Ramos (cell line): ENCODE data around the gene TEAD2.

Source experiments
- in situ Hi-C: fragments of 300-500 bp; cut with MboI; formaldehyde crosslinking; loops from one replicate; pipeline ENCODE4 v1.14.3; 2022; ENCODE audit warnings: low sequenced_read_pairs; ENCODE audit not compliant: unreplicated experiment

The TEAD2 gene

DNA sequence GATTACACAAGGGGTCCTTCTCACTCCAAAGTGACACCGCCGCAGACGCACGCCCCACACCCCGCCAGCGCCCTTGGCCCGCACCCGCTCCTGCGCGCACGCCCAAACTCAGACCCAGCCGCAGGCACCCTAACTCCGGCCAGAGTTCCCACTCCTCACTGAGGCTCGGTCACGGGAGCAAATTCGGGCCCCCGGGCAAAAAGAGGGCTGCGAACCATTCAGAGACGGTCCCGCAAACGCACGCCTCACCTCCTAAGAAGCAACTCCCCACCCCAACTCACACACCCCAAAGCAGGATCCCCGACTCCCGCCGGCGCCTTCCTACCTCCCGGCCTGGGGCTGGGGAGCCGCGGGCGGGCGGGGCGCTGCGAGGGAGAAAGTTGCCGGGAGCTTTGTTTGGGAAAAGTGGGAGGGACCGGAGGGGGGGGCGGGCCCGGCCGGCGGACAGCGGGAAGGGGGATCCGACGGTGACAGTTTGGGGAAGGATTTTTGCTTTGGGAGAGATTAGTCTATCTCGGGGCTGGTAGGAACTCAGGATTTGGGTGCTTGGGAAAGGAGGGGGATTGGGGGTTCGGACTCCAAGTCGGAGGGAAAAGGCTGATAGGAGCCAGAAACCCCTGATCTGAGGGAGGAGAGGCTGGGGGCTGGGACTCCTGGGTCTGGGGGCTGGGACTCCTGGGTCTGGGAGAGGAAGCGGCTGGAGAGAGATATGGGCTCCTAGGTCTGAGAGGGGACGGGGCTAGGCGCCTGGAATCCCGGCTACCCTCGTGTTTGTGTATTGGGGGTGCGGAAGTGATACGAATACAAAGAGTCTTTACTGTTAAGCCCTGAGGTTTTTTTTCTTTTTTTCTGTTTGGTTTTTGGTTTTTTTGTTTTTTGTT is at the start of gene TEAD2:
Gene TEAD2, minus strand, starts transcription at position 369 of the 881 bp plus-strand sequence. CDS start 2,341 bp downstream, outside the sequence.
- in situ Hi-C loops, result no loop called here

GRCh38 chr19:49411681-49412326 is 49.6 kb upstream of the TEAD2 start:
- in situ Hi-C loops, result no loop called here

DNA sequence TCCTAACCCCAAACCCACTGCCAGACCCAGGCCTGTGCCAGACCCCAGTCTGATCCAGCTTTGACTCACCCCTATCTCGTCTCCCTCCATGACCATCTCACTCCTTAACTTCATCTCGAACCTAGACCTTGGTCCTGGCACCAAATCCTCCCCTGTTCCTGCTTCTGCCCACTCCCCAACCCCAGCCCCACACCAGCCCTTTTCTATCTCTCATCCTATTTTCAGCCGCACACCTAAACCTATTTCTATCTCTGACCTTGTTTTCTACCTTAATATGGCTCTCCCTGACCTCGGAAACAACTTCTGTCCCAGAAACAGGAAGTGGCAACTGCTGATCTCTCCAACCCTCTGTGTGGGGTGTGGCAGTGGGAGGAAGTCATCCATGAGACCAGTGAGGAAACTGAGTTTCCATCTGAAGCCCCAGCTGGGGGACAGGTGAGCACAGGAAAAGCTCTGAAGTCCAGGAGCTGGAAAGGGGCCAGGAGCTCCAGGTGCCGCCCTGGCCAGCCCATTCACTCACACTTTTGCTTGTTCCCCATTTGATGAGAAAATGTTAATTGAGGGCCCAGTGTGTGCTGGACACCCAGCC is 47.3 kb upstream of the TEAD2 start:
- in situ Hi-C loops, result no loop called here

DNA sequence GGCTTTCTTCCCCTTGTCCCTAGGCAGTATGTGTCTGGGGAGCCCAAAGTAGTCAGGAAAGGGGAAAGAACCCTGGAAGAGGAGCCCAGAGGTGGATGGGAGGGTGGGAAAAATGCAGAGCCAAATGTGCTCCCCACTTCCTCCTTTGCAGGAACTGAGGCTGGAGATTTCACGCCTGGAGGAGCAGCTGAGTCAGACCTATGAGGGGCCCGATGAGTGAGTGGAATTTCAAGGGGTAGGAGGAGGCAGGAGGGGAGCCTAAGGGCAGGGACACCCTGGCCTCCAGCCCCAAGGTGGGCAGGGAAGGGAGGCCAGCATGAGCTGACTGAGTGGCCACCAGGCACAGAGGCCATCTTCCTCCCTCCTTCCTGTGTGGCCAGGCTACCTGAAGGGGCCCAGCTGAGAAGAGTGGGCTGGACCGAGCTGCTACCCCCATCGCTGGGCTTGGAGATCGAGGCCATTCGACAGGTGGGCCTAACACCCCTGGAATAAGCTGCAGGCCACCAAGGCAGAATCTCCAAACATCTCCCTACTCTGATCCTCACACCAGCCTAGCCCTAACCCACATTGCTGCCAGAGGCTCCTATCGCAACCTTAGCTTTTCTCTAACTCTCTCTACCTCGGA is 46.7 kb upstream of the TEAD2 start:
- in situ Hi-C loops, result no loop called here

GRCh38 chr19:49407482-49408015 is 45.3 kb upstream of the TEAD2 start:
- in situ Hi-C loops, result no loop called here

DNA sequence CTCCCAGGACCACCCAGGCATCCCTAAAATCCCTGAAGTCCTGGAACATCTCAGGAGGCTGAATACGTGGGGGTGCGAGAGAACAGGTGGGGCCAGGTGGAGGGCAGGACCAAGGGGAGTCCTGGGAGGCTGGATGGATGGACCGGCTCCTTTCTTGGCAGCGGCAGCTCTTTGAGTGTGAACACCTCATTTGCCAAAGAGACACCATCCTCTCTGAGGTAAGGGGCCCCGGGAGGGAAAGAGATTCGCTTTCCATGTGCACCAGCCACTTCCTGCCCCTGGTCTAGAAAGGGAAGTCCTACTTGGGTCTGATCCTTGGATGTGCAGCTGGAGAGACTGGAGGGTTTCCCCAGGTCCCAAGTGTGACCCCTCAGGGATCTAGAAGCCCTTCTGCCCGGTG is 44.9 kb upstream of the TEAD2 start:
- in situ Hi-C loops, result no loop called here

DNA sequence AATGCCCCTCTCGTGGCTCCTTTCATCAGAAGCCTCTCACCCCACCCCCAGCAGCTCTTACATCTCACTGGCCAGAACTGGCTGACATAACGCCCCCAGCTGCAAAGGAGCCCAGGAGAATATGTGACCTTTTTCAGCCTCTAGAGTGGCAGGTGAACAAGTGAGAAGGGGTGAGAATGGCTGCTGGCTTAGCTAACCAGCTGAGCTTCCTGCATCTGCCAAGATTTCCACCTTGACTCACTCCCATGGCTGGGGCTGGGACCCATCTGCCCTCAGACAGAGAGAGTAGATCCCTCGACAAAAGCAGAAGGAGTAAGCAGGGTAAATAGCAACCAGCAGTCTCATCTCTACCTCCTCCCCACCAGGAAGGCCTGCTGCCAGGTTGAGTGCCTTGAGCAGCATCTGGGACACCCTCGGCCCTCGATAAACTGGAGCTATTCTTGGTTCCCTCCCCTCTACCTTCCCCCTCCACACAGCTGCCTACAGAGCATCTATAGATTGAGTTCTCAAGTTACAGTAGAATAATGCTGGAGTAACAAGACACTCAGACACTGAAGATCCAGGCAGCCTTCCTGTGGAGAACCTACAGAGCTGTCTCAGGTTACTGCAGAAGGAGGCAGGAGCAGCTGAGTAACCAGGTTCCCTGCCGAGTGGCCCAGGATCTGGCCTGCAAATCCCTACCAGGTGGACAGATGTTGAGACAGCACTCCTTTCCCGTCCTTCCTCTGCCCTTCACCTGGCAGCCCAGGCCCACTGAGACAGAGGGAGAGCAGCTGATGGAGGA is 41.4 kb upstream of the TEAD2 start:
- in situ Hi-C loops, result no loop called here

DNA sequence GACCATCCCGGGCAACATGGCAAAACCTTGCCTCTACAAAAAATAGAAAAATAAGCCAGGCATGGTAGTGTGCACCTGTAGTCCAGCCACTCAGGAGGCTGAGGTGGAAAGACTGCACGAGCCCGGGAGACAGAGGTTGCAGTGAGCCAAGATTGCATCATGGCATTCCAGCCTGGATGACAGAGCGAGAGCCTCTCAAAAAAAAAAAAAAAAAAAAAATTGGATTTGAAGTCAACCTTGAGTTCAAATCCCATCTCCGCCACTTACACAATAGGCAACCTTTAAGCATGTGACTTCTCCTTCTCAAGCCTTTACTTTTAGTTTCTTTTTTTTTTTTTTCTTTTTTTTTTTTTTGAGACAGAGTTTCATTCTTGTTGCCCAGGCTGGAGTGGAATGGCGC is 37.8 kb upstream of the TEAD2 start:
- in situ Hi-C loops, result no loop called here

DNA sequence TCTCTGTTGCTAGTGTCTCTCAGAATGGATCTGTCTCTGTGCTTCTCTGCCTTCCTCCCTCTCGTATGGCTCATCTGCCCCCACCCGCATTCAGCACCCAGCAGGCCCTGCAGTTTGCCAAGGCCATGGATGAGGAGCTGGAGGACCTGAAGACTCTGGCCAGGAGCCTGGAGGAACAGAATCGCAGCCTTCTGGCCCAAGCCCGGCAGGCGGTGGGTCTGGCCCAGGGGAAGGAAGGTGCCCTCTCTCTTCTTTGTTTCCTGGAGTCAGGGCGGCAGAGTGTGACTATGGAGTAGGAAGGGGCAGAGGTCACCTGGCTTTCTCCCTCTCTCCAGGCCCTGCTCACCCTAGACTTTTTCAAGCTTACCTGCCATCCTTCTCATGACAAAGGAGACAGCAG is 36.7 kb upstream of the TEAD2 start:
- in situ Hi-C loops, result no loop called here

GRCh38 chr19:49398001-49398615 is 35.9 kb upstream of the TEAD2 start:
- in situ Hi-C loops, result no loop called here

GRCh38 chr19:49396738-49397505 is 34.7 kb upstream of the TEAD2 start:
- in situ Hi-C loops, result no loop called here

GRCh38 chr19:49395581-49396407 is 33.6 kb upstream of the TEAD2 start:
- in situ Hi-C loops, result no loop called here

GRCh38 chr19:49393881-49394280 is 31.7 kb upstream of the TEAD2 start:
- in situ Hi-C loops, result loop anchor here (5.0 kb wide), 1 partner anchor 43 kb away; no protein-coding TSS in a partner anchor

DNA sequence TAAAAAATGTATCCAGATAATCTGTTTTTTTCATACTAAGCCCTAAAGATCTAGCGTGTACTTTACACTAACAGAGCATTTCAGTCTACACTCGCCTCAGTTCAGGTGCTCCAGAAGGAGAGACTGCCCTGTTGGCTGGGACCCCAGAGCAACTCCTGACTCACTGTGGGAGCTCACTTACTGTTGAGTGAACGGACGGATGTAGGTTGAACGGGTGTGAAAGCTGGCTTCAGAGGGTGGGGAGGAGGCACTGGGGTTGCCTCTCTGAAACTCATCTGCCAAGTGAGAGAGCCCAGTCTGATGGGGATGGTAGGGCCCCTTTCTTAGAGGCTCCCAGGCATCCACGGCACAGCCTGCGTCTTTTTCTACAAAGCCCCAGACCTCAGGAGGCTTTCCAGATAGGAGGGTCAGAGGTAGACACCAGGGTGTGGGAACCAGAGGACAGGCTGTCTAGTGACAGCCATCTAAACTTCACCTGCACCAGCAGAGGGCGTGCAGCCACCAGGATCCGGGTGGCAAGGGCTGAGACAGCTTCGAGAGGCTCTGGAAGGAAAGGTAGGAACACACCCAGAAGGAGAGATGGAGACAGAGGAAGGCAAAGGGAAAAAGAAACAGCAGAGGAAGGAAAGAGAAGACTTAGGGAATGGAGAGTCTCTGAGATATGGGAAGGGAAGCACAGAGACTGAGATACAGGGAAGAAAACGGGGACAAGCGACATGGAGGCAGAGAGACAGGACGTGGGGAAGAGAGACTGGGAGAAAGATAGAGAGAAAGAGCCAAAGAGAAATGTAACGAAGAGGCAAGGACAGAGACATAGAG is 29.6 kb upstream of the TEAD2 start:
- in situ Hi-C loops, result loop anchor here (5.0 kb wide), 1 partner anchor 46 kb away; no protein-coding TSS in a partner anchor

GRCh38 chr19:49390929-49391359 is 28.7 kb upstream of the TEAD2 start:
- in situ Hi-C loops, result loop anchor here (5.0 kb wide), 1 partner anchor 46 kb away; no protein-coding TSS in a partner anchor

- in situ Hi-C loops, result loop anchor here (5.0 kb wide), 1 partner anchor 47 kb away; no protein-coding TSS in a partner anchor
These were observed 28.1 kb upstream of the TEAD2 start for GRCh38 chr19:49390131-49390928.
